Stimulated activated CD8-positive, alpha-beta memory T cell treated with anti-CD3 and anti-CD28 coated beads, Interleukin-15, amount 100 ng/mL, for 1 hour (primary cell): Measurements from ENCODE around the gene MRPL2.
"Not testable (repeated sequence)": the region's sequence is repeated elsewhere in the genome, so short reads cannot be mapped to it uniquely, and the experiment has no call there.

ENCODE experiments used
- DNase-seq: peaks from one replicate; pipeline ENCODE4 v3.0.0-alpha.2; 2020; ENCODE audit warnings: low read depth

The MRPL2 gene

DNA sequence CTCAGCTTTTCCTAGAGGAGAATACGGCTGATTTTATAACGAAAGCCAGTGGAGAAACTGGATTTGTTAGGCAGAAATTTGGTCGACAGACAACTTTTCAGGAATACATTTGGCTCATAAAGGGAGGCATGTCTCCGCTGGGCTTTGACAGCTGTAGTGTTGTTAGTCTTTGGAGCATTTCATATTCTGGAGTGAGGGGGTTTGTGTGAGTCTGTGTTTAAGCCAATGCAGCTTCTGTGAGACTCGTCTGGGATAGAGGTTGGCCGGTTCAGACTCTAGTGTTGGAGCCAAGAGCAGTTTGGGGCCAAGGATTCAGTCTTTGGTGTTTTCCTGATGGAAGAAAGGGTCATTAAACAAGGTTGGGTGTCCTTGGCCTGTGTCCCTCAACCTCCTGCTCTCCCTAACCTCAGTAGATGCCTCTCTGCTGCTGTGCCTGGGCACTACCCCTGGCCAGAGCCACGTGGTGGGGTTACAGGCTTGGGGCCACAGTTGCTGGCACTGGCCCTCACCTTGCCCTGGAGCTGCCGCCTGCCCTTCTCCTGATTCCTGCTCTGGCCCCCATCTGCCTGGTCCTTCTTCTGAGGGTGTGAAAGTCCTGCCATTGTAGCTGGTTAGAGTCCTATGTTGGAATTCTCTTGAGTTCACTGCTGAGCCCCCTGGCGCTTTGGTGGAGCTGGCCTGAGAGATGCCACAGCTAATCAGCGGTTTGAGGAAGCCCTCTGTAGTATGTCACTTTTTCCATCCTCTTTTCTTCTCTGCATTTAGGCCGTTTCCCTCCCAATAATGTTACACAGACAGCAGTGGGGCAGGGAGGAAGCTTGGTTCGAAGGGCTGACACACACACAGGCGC lies 23.8 kb upstream of the MRPL2 start:
- DNase-seq = no peak

DNA sequence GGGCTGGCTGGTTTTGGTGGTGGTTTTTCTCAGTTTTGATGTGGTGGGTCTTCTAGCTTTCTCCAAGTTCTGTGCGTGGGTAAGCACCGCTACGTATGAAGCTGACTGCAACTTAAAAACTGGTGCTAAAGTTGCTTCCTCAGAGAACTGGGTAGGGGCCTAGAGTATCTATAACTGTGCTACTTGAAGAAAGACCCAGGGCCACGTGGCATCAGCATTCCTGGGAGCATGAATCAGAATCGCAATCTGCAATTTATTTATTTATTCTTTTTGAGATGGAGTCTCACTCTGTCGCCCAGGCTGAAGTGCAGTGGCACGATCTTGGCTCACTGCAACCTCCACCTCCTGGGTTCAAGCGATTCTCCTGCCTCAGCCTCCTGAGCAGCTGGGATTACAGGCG lies 22.7 kb upstream of the MRPL2 start:
- not testable (repeated sequence) for DNase-seq

GRCh38 chr6:43081043-43081442 lies 21.8 kb upstream of the MRPL2 start:
- DNase-seq = no peak

DNA sequence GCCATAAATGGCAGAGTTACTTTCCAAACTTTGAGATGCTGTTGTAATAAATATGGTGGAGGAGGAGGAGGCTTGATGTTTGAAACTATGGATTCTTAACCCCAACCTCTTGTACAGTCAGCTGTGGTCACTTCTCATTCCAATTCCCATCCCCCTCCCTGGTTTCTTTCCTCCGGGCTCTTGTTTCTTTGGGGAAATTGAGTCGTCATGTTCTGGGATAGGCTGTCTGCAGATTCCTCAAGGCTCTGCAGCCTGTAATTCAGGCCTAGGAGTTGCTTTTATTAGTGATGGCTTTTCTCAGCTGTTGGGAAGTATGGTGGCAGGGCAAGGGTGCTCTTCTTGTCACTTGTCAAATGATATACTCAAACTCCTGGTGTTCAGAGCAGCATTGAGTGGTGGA lies 19.5 kb upstream of the MRPL2 start:
- DNase-seq = no peak

DNA sequence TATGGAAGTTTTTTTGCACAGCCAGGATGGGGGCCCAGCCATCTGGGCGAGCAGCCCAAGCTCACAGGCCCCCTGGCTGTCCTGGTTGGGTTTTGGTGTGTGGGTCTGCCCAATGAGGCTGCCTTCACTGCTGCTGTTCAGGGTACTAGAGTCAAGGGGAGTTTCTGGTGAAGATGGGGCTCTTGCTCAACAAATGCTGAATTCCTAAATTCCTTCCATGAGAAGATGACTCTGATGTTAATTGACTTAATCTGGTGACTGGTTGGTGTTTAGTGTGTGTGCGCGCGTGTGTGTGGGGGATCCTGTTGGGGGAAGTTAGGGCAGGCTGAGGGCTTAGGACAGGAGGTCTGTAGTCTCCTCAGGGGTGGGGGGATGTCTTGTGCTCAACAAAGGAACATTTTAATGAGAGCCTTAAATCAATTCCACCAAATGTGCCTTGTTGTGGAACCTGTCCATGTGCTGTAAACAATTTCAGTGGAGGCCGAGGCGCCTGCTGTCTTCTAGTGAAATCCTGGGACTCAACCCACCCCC lies 18.8 kb upstream of the MRPL2 start:
- no peak for DNase-seq

- DNase-seq = no peak
These were observed 18.1 kb upstream of the MRPL2 start for GRCh38 chr6:43077333-43077809.

DNA sequence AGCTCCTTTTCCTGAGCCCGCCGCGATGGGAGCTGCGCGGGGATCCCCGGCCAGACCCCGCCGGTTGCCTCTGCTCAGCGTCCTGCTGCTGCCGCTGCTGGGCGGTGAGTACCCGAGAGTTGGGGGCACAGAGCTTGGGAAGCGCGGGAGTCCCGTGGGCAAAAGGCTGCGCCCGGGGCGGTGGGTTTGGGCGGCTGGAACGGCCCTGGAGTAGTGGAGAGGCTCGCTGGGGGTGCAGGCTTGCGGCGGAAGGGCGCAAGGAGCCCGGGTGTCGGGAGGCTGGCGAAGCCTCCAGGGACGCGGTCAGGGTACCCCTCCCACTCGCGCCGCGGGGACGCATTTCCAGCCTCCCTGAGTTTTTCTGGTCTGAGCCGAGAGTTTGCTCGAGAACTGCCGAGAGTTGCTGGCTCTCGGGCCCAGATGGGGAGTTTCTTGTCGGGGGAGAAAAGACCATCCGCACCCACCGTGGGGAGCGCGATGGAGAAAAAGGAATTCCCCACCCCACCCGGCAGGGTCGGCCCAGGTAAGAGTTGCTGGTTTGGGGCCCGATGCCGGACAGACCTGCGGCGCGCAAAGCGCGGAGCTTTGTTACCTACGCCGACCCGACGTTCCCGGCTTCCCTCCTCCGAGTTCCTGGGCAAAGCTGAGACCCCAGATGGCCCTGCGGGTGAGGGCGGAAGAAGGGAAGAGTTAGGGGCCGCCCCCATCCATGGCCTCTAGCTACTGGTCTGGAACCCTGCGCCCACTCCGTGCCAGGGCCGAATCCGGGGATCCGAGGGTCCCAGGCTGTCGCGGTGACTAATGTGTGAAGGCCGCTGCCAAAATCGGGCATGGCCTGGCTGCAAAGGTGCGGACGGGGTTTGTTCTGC lies 17.5 kb upstream of the MRPL2 start:
- DNase-seq = no peak

GRCh38 chr6:43075670-43076463 lies 16.6 kb upstream of the MRPL2 start, which contains the start of gene PTK7:
Gene PTK7, plus strand, starts transcription at chr6:43076314. Its CDS starts 175 bp downstream, at chr6:43076489.
- no peak for DNase-seq

DNA sequence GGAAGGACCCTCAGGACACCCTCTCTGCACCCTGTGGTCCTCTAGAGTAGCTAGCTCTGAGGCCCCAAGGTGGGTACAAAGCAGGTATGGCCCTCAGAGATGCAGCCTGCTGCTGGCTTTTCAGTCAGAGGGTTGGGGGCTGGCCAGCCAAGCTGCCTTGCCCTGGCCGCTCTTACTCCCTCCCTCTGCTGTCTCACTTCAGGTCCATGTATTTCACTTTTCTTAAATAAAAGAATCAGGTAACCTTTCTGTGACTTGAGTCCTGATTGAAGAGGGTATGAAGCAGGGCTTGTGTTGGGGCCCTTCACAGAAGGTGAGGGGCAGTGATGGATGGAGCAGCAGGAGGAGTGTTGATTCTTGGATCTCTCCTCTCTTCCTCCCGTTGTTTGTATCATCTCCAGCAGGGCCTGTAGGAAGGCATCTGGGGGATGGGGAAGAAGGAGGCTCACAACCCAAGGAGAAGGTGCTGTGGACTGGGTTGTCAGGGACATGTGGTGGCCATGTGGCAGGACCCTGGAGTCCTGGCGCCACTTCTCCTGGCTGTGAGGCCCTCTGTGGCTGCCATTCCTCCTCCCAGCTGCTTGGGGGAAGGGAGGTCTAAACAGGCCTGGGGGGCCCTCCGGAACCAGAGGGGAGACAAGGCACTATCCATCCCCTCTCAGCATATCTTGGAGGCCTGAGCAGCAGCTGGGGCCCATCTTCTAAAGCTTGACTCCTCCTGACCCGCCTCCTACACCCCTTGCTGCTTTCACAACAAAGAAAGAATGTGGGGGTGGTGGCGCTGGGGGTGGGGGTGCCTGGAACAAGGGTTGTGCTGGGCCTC lies 15.8 kb upstream of the MRPL2 start:
- DNase-seq = no peak

- DNase-seq = no peak
These were observed 10.9 kb upstream of the MRPL2 start for GRCh38 chr6:43070028-43070632.

- DNase-seq = no peak
These were observed 3.6 kb upstream of the MRPL2 start for GRCh38 chr6:43062818-43063217.

- DNase-seq = no peak
These were observed 2.6 kb upstream of the MRPL2 start for GRCh38 chr6:43061861-43062260.

DNA sequence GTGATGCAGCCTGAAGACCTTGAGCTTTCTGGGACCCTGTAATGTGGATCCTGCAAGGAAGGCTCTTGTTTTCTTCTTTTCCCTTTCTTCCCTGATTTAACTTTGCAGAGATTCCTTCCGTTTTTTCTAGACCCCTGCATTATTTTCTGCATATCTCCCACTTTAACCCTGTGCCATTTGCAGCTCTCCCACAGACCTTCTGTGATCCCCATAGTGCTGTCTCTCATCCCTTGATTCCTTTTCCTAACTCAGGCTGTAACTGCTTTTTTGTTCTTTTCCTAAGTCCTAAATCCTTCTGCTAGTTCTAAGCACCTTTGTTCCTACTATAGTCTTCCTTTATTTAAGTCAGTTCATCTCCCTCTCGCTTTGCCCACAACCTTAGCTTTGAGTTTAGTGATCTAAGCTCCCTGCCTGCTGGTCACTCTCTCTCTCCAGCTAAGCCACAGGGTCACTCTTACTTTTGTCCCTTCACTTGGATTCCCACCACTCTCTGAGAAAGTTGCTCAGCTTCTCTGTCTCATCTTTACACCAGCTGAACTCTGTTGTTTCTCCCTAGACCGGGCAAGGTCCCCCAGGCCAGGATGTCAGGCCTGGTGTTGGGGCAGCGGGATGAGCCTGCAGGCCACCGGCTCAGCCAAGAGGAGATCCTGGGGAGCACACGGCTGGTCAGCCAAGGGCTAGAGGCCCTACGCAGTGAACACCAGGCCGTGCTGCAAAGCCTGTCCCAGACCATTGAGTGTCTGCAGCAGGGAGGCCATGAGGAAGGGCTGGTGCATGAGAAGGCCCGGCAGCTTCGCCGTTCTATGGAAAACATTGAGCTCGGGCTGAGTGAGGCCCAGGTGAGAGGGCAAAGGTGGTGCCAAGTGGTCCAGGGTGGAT lies 1.8 kb upstream of the MRPL2 start:
- no peak for DNase-seq

DNA sequence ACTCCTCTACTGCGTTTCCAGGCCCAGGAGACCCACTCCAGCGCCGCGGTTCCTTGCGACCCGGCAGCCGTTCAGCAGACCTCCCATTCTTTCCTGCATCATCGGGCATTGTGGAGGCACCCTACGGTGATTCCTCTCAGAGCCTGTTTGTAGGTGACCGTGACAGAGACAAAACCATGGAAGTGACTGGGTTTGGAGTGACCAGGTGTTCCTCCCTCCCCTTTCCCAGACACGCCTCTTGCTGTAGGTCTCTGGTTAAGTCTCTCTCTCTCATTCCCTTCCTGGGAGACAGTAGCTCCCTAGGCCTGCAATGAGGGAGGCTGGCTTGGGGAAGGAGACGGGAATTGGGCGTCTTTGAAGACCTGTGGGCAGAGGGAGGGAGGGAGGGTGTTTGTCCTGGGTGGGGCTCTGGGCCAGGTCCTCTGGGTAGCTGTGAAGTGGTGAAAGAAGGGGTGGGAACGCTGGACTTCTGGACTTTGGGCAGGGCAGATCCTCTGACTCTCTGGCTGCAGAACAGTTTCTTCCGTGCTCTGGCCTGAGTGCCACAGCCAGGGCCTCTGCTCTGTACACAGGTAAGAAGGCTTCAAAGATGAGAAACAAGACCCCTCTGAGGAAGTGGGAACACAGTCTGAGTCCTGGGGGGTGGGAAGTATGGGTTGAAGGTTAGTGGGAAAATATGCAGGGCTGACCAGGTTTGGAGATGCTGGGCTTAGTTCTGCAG lies 960 bp upstream of the MRPL2 start:
- DNase-seq = no peak

DNA sequence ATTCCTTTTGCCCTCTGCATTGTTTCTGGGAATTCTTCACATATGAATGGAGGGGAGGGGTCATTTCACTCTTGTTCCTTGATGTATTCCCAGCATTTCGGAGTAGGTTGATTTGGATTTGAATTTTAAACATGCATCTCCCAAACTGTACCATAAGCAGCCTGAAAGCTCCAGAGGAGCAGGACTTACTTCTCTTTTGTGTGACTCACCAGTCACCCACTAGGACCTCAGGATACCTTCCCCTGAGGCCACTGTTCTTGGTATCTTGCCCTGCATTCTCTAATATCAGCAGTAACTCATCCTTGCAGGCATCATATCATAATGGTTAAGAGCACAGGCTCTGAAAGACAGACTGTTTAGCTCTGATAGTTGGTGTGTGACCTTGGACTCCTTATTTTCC lies 703 bp downstream of the MRPL2 start:
- no peak for DNase-seq

DNA sequence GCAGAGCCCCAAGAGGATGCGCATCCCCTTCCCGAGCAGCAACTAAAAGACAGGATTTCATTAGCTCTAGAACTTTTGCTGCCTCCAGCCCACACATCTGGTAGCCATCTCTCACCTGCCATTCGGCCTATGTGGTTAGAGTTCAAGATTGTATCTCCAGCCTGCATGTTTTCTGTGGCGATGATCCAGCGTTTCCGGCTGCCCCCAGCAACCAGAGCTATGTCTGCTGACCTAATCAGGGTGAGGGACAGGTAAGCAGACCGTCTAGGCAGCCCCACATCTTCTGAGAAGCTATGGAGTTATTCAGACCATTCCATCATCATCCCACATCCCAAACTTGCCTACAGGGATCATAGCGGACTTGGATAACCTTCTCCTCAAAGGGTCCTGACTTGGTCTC lies 3.3 kb downstream of the MRPL2 start:
- no peak for DNase-seq

DNA sequence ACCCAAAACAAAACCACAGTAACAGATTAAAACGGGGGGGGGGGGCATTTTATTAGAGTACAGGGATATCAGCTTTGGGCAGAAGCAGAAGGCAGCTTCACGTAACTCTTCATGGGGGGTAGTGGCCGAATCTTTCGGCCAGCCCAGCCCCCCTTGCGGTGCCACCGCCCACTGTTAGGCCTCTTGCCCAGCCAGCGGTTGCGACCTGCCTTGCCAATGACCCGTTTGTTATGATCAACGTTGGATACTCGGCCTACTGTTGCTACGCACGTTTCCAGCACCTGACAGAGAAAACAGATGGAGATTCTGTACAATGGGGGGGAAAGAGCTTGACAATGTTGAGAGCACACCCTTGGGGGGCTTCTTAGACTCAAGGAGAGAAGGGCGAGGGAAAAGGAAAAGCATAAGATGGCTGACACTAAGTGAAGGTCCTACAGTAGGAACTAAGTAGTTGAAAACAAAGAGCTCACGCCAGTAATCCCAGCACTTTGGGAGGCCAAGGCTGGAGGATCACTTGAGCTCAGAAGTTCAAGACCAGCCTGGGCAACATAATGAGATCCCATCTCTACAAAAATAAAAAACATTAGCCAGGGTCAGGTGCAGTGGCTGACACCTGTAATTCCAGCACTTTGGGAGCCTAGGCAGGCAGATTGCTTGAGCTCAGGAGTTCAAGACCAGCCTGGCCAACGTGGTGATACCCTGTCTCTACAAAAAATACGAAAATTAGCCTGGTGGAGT lies 4.9 kb downstream of the MRPL2 start:
- no peak for DNase-seq

DNA sequence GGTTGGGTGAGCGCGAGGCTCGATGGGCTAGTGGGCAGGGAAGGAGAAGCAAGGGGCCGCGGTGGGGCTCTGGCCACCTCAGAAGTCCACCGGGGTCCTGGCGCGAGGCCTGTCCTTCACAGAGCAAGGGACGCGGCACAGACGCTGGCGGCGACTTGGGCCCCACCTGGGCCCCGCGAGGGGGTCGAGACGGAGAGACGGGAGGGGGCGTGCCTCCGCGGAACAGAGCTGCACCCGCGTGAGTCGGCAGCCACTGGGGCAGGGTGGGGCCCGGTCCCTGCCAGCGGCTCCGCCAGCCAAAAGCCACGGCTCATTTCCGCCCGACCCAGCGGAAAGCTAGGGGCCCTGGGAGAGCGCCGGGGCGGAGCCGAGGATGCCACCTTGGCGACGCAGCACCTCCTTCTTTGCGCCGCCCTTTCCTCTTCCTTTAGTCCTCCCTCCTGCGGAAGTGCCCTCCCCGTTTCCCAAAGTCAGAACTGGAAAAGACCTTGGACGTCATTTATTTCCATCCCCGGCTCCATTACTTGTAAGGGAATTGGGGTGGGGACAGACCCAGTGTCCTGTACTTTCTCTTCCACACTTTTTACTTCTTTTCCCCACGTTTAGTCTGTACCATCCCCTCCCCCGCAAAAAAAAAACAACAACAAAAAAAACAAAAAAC lies 5.6 kb downstream of the MRPL2 start, which contains the start of gene CUL7:
Gene CUL7 (minus strand): TSS at position 307 of the 661 bp plus-strand sequence. CDS start 1,063 bp downstream, outside the sequence.
- peak; percentile 70 for DNase-seq
